CD4-positive, alpha-beta T cell treated with Interleukin-1 beta for 1 hour (primary cell): ENCODE results near the gene GGCX.

ENCODE experiments used
- DNase-seq, 2 donors: peaks; one replicate each; pipeline ENCODE4 v3.0.0-alpha.2; 2020 to 2022

The GGCX gene

GRCh38 chr2:85505551-85506238 is 55.6 kb downstream of the GGCX start:
- DNase-seq: no peak

GRCh38 chr2:85504778-85505261 is 56.5 kb downstream of the GGCX start:
- DNase-seq: no peak

- no peak for DNase-seq
Measured at GRCh38 chr2:85503851-85504777, 57.2 kb downstream of the GGCX start.

GRCh38 chr2:85503168-85503850 is 58.0 kb downstream of the GGCX start:
- no peak for DNase-seq

GRCh38 chr2:85502720-85503119 is 58.6 kb downstream of the GGCX start:
- DNase-seq: no peak

- DNase-seq: peak in 1 of 2 donors; percentile 19
Measured at GRCh38 chr2:85501248-85501647, 60.0 kb downstream of the GGCX start.

- DNase-seq: no peak
Measured at GRCh38 chr2:85497944-85498630, 63.2 kb downstream of the GGCX start.

- DNase-seq: no peak
Measured at GRCh38 chr2:85496436-85496835, 64.9 kb downstream of the GGCX start.
